Endothelial cell (in vitro differentiated cells): ENCODE data around the gene SORCS1. TPM values are rescaled to one million over a fixed set of nuclear protein-coding genes. Genes with fewer than 3 reads are reported as not detected.
A peak's percentile ranks its signal among the peaks of the same experiment; 100 is the strongest.

ENCODE experiments used
- DNase-seq: peaks from one replicate; pipeline ENCODE4 v3.0.0; 2021; ENCODE audit warnings: low spot score
- H3K27ac Mint-ChIP-seq: one replicate; pipeline ENCODE4 v1.8.0; 2021; ENCODE audit warnings: mixed read lengths, inconsistent platforms; ENCODE audit not compliant: unreplicated experiment
- H3K27me3 Mint-ChIP-seq: one replicate; pipeline ENCODE4 v1.8.0; 2021; ENCODE audit warnings: mild to moderate bottlenecking, moderate library complexity, mixed read lengths, inconsistent platforms; ENCODE audit not compliant: unreplicated experiment
- H3K36me3 Mint-ChIP-seq: one replicate; pipeline ENCODE4 v1.8.0; 2021; ENCODE audit warnings: mild to moderate bottlenecking, low read depth, mixed read lengths, inconsistent platforms; ENCODE audit not compliant: unreplicated experiment
- H3K4me1 Mint-ChIP-seq: one replicate; pipeline ENCODE4 v1.8.0; 2021; ENCODE audit warnings: mild to moderate bottlenecking, mixed read lengths, inconsistent platforms; ENCODE audit not compliant: unreplicated experiment
- H3K4me3 Mint-ChIP-seq: one replicate; pipeline ENCODE4 v1.8.0; 2021; ENCODE audit warnings: mild to moderate bottlenecking, mixed read lengths, inconsistent platforms; ENCODE audit not compliant: unreplicated experiment
- H3K9me3 Mint-ChIP-seq: one replicate; pipeline ENCODE4 v1.8.0; 2021; ENCODE audit warnings: mixed read lengths, inconsistent platforms; ENCODE audit not compliant: unreplicated experiment
- total RNA-seq: library from RNA; stranded (reverse); fragmentation: NEBNext Ultra II Directional; extraction: Animal tissue kit (Norgen Biotek cat#: 25700); gene quantifications from one replicate; pipeline ENCODE4 v1.2.1, GENCODE V29; 2021; ENCODE audit not compliant: unreplicated experiment
- TF ChIP-seq, protein P1 (sequence below): fragments of 200-600 bp; sonication (generic); IDR thresholded peaks from one replicate; pipeline ENCODE4 v1.5.0; 2021; ENCODE audit warnings: antibody characterized with exemption; ENCODE audit not compliant: unreplicated experiment

The SORCS1 gene
- total RNA-seq, 1 donor from 2014 or later = 0.56 TPM

DNA sequence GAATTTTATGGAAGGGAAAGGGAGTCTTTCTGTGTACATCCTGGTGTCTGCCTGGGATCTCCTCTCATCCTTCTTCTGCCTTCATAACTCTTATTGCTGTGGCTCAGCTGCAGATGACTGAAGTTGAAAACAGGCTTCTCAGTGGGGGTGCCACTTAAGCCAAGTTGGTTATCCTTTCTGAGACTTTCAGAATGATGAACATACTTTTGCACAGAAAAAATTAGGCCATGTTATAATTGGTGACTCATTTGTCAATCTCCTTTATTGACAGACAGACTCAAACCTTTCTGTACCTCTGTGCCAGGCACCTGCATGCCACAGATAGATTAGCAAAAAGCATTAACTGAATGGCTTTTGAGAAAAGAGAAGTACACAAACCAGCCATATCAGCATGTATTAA is 430.3 kb downstream of the SORCS1 start:
- H3K36me3 Mint-ChIP-seq = no peaks in the 10 kb centered on the region
- no peaks in the 10 kb centered on the region for H3K4me1 Mint-ChIP-seq
- no peak for DNase-seq
- TF ChIP-seq, protein P1, sequence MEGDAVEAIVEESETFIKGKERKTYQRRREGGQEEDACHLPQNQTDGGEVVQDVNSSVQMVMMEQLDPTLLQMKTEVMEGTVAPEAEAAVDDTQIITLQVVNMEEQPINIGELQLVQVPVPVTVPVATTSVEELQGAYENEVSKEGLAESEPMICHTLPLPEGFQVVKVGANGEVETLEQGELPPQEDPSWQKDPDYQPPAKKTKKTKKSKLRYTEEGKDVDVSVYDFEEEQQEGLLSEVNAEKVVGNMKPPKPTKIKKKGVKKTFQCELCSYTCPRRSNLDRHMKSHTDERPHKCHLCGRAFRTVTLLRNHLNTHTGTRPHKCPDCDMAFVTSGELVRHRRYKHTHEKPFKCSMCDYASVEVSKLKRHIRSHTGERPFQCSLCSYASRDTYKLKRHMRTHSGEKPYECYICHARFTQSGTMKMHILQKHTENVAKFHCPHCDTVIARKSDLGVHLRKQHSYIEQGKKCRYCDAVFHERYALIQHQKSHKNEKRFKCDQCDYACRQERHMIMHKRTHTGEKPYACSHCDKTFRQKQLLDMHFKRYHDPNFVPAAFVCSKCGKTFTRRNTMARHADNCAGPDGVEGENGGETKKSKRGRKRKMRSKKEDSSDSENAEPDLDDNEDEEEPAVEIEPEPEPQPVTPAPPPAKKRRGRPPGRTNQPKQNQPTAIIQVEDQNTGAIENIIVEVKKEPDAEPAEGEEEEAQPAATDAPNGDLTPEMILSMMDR = no peak
- no peak overlapping the region for H3K4me3 Mint-ChIP-seq
- peaks cover 3% of the 10 kb centered on the region for H3K27me3 Mint-ChIP-seq
- no peaks in the 10 kb centered on the region for H3K9me3 Mint-ChIP-seq
- H3K27ac Mint-ChIP-seq = no peak overlapping the region

DNA sequence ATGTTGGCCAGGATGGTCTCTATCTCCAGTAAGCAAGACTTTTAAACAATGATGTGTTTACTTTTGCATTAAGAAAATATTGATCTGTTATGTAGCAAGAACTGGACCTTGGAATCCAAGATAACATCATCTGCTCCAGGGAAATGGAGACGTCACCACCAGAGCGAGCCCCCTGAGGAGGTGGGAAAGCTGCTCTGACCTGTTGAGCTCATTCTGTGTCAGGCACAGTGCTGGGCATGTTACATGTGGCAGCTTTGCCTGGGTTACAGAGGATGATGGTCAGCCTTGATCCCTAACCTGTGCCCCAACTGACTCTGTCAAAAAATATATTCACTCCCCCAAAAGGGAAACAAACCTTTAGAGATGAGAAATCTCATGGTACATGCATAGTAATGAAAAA is 436.3 kb downstream of the SORCS1 start:
- Mint-ChIP-seq H3K27me3 (peaks cover 3% of the 10 kb centered on the region), H3K36me3 (no peaks in the 10 kb centered on the region), H3K27ac (no peak overlapping the region), H3K9me3 (no peaks in the 10 kb centered on the region), H3K4me1 (no peaks in the 10 kb centered on the region), H3K4me3 (no peak overlapping the region)
- no peak for DNase-seq
- TF ChIP-seq, protein P1 = no peak

DNA sequence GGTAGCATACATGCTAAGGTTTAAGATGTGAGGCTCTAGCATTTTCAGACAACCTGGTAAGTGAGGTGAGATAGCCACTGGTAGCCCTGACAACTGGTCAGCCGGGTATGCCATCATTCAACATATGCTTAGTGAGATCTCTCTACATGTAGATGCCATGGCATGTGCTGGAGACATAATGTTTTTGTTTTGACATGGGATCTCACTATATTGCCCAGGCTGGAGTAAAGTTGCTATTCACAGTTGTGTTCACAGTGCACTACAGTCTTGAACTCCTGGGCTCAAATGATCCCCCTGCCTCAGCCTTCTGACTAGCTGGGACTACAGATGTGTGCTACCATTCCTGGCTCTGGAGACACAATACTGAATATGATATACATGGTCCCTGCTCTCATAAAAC is 437.3 kb downstream of the SORCS1 start:
- H3K4me3 Mint-ChIP-seq = no peak overlapping the region
- no peak for DNase-seq
- peaks cover 3% of the 10 kb centered on the region for H3K27me3 Mint-ChIP-seq
- no peaks in the 10 kb centered on the region for H3K36me3 Mint-ChIP-seq
- no peaks in the 10 kb centered on the region for H3K4me1 Mint-ChIP-seq
- TF ChIP-seq, protein P1 = no peak
- H3K9me3 Mint-ChIP-seq = no peaks in the 10 kb centered on the region
- no peak overlapping the region for H3K27ac Mint-ChIP-seq

DNA sequence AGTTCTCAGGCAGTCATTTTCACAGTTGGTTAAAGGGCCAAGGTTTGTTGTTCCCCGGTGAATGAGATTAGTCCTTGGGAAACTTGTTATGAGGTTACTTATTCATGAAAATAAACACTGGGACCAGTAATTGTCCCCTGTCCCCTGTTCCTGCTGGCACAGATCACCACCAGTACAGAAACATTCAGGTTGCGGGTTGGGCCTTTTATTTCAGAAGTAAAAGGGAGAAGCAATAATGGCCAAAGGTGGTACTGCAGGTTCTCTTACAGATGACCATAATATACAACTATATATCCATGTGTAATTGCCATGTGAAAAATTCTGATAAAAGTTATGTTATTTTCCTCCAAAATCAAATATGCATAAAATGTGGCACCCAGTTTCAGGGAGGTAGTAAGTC is 442.0 kb downstream of the SORCS1 start:
- Mint-ChIP-seq H3K36me3 (no peaks in the 10 kb centered on the region), H3K27me3 (no peaks in the 10 kb centered on the region), H3K9me3 (no peaks in the 10 kb centered on the region), H3K4me3 (no peak overlapping the region), H3K27ac (no peak overlapping the region), H3K4me1 (no peaks in the 10 kb centered on the region)
- TF ChIP-seq, protein P1 = peak; percentile 44
- no peak for DNase-seq

DNA sequence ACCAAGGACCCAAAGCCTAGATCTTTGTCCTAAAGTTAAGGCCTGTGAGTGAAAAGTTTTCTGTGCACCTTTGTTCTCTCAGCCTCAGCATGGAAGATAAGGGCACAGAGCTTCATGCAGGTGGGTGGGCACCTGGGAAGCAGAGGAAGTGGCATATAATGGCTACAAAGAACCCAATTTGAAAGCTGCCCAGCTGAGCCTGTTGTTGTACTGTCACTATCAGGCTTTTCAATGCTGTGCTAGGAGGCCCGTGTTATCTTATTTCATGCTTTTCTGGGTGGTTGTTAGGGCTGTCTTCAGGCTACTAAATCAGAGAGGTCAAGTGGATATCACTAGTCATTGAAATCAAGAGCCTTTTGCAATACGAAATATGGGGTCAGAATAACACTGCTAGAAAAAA is 443.8 kb downstream of the SORCS1 start:
- no peaks in the 10 kb centered on the region for H3K36me3 Mint-ChIP-seq
- H3K9me3 Mint-ChIP-seq = no peaks in the 10 kb centered on the region
- no peak overlapping the region for H3K27ac Mint-ChIP-seq
- peaks cover 12% of the 10 kb centered on the region for H3K4me1 Mint-ChIP-seq
- no peak overlapping the region for H3K4me3 Mint-ChIP-seq
- no peak for DNase-seq
- no peaks in the 10 kb centered on the region for H3K27me3 Mint-ChIP-seq
- TF ChIP-seq, protein P1 = no peak
